ENCODE measurements around the gene HSBP1.

The HSBP1 gene

DNA sequence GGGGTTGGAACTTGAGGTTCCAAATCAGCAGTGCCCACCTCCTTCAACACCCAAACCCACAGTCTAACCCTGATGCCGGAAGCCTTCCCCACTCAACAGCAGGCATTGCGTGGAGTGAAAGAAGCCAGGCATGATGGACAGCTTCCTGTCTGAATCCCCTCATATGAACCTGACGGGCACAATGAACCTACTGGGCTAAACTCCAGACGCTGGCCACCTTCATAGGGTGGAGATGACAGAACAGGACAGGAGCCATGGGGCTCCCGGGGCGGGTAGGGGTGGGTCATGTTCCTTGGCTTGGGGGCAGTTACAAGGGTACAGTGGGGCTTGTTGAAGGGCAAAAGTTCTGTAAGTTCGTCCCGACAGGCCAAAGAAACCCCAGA lies 460 bp upstream of the HSBP1 start:
- peak overlapping the region; percentile 13 for H3K4me3 ChIP-seq (ENCODE audit: low read depth, low read length)
- TF ChIP-seq, protein P1, sequence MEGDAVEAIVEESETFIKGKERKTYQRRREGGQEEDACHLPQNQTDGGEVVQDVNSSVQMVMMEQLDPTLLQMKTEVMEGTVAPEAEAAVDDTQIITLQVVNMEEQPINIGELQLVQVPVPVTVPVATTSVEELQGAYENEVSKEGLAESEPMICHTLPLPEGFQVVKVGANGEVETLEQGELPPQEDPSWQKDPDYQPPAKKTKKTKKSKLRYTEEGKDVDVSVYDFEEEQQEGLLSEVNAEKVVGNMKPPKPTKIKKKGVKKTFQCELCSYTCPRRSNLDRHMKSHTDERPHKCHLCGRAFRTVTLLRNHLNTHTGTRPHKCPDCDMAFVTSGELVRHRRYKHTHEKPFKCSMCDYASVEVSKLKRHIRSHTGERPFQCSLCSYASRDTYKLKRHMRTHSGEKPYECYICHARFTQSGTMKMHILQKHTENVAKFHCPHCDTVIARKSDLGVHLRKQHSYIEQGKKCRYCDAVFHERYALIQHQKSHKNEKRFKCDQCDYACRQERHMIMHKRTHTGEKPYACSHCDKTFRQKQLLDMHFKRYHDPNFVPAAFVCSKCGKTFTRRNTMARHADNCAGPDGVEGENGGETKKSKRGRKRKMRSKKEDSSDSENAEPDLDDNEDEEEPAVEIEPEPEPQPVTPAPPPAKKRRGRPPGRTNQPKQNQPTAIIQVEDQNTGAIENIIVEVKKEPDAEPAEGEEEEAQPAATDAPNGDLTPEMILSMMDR (conservative IDR thresholded peaks at IDR 0.05; ENCODE audit: low read depth, low read length): no peak
- DNase-seq (ENCODE audit: low read depth): no peak

DNA sequence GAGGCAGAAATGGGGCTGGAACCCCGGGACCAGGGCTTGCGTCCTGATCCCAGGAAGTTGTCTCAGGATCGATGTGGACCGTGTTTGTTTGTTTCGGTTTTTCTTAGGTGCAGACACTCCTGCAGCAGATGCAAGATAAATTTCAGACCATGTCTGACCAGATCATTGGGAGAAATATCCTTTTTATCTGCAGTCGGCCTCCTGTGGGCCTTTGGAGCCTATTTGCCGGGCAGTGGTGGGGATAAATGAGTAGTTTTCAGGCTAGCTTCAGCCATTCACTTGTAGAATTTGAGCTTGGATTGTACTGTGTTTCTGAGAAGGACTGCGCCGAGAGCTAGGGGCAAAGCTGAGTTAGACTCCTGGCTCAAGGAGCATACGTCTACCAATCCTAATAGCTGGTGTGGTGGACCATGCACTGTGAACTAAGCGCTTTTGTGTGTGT lies 816 bp downstream of the HSBP1 start:
- TF ChIP-seq, protein P1 (conservative IDR thresholded peaks at IDR 0.05; ENCODE audit: low read depth, low read length): no peak
- peak overlapping the region; percentile 90 for H3K4me3 ChIP-seq (ENCODE audit: low read depth, low read length)
- DNase-seq (ENCODE audit: low read depth): no peak

DNA sequence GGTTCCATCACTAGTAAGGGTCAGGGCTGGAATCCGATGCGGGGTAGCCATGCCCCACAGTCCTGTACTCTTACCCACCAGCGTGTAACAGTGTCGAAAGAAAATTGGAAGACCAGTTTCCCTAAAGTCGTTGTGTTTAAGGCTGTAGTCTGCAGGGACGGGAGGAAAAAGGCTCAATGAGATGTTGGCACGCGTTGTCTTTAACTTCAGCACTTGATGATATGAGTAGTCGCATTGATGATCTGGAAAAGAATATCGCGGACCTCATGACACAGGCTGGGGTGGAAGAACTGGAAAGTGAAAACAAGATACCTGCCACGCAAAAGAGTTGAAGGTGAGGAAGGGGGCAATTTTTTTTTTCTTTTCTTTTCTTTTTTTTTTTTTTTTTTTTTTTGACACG lies 1.3 kb downstream of the HSBP1 start:
- TF ChIP-seq, protein P1 (conservative IDR thresholded peaks at IDR 0.05; ENCODE audit: low read depth, low read length): no peak
- no peak for DNase-seq (ENCODE audit: low read depth)
- peak overlapping the region; percentile 90 for H3K4me3 ChIP-seq (ENCODE audit: low read depth, low read length)

DNA sequence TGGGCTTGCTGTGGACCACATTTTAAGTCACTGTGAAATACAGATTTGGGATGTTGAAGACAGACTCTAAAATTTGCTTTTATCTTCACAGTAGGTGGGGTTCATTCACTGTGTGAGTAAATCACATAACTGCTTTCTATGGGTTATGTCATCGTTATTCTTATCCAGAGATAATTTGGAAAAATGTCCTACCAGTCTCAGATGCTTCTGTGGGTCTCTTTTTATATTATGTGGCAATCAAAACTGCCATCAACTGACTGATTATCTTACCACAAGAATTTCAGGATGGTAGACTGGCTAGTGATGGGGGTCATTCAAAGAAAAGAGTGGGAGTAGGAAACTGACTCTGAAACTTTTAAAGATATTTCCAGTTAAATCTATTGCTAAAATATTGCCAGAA lies 3.1 kb downstream of the HSBP1 start:
- no peak for DNase-seq (ENCODE audit: low read depth)
- H3K4me3 ChIP-seq (ENCODE audit: low read depth, low read length): no peak overlapping the region
- TF ChIP-seq, protein P1 (conservative IDR thresholded peaks at IDR 0.05; ENCODE audit: low read depth, low read length): no peak

DNA sequence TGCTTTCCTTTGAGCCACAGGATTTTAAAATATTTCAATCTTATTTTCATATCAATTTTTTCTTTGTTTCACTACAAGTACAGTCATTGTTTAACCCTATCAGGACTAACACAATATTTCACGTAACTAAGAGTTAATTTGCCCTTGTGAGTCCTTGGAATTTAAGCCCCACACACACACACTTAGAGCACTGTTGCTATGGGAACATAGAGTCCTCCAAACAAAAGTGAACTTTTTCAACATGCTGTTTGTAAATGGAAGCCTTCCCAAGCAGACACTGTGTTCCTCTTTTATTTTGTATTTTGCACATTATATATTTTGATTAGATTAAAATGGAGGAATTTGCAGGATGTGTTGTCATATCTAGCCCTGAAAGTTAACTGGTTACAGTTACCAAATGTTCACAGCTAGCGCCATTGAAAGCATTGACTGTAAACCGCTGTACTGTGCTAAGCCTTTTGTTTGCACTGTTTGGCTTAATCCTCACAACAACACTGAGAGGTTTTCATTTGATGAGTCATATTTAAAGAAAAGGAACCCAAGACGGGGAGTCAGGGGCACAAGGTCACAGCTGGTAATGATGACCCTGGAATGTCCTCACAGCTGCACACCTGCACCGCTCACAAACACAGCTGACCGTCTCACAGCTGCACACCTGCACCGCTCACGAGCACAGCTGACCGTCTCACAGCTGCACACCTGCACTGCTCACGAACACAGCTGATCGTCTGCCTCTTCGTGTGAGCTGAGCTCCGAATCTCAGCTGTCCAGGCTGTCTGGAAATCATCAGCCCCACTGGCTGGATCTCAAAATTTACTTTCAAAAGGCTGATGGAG lies 6.3 kb downstream of the HSBP1 start:
- TF ChIP-seq, protein P1 (conservative IDR thresholded peaks at IDR 0.05; ENCODE audit: low read depth, low read length): no peak

DNA sequence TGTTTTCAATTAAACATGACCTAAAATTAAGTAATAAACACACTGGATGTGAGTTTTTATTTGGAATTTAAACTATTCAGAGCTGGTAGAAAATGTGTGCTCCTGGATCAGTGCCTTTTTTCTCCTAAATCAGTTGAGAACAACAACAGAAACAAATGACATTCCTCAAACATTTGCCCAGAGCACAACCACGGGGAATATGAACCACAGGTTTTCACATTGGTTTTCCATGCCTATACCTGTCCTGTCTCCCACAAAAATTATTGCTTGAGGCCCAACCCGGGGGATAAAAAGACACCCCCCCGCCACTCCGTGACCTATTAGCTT lies 6.8 kb downstream of the HSBP1 start:
- no peak for DNase-seq (ENCODE audit: low read depth)
- H3K4me3 ChIP-seq (ENCODE audit: low read depth, low read length): no peak overlapping the region
- TF ChIP-seq, protein P1 (conservative IDR thresholded peaks at IDR 0.05; ENCODE audit: low read depth, low read length): no peak

More for the DNA sequence above, 6.3 kb downstream of the HSBP1 start:
- peak; percentile 79 for DNase-seq (ENCODE audit: low read depth)
- no peak overlapping the region for H3K4me3 ChIP-seq (ENCODE audit: low read depth, low read length)

DNA sequence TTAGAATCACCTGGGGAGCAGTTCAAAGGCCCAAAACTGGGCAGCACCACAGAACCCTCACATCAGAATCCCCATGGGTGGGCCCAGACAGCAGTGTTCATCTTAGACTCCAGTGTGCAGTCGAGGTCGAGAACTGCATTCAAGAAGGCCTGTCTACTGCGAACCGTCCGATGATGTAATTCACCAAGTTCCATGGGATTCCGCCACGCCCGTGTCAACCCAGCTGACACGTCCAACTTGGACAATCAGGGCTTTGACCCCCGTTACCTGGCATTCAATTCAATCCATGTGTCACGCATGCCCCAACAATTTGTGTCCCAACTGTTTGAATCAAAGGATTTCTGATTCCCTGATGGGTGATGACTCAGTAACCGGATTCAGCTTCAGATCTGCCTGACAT lies 9.2 kb downstream of the HSBP1 start:
- no peak for DNase-seq (ENCODE audit: low read depth)
- no peak overlapping the region for H3K4me3 ChIP-seq (ENCODE audit: low read depth, low read length)
- TF ChIP-seq, protein P1 (conservative IDR thresholded peaks at IDR 0.05; ENCODE audit: low read depth, low read length): no peak

Data from choroid plexus epithelial cell (primary cell).